Measurements from ENCODE around the gene CNOT4.
"Not testable (repeated sequence)": the region's sequence is repeated elsewhere in the genome, so short reads cannot be mapped to it uniquely, and the experiment has no call there.

The CNOT4 gene

DNA sequence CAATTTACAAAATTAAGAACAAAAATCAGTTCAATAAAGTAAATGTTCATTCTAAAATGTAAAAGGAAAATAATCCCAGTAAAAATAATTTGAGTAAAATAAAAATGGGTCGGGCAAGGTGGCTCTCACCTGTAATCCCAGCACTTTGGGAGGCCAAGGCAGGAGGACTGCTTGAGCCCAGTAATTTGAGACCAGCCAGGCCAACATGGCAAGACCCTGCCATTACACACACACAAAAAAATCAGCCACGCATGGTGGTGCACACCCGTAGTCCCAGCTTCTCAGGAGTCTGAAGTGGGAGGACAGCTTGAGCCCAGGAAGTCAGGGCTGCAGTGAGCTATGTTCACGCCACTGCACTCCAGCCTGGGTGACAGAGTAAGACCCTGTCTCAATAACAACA lies 34.4 kb downstream of the CNOT4 start:
- H3K4me3 ChIP-seq (ENCODE audit: low read depth, low read length): no peak overlapping the region
- H3K14ac ChIP-seq (ENCODE audit: low read length): no peak overlapping the region
- no CpG with 5 or more reads among the region's 4 CpGs for WGBS (ENCODE audit: extremely low coverage, insufficient coverage, insufficient read length)
- no peak overlapping the region for H2BK12ac ChIP-seq (ENCODE audit: low read length)
- H3K36me3 ChIP-seq (ENCODE audit: control insufficient read depth in 1 of 2, insufficient read depth in 2 of 2, low read length in 2 of 2): no peaks in the 10 kb centered on the region
- no peak overlapping the region for H3K4ac ChIP-seq (ENCODE audit: low read depth, low read length)
- H3K18ac ChIP-seq (ENCODE audit: low read length): no peak overlapping the region
- H3K4me2 ChIP-seq (ENCODE audit: low read length): no peak overlapping the region
- no peak overlapping the region for H2AK5ac ChIP-seq (ENCODE audit: low read length)
- H3K27ac ChIP-seq (ENCODE audit: low read depth, low read length): no peak overlapping the region
- no peak for DNase-seq
- no peak overlapping the region for H4K8ac ChIP-seq (ENCODE audit: low read depth, low read length)
- H2BK5ac ChIP-seq (ENCODE audit: low read depth, low read length, poor library complexity): no peak overlapping the region
- peaks cover 2% of the 10 kb centered on the region for H3K79me2 ChIP-seq (ENCODE audit: control insufficient read depth, insufficient read depth, low read length, poor library complexity)
- no peak overlapping the region for H2BK120ac ChIP-seq (ENCODE audit: insufficient read depth, low read length, poor library complexity)
- H3K27me3 ChIP-seq (ENCODE audit: insufficient read depth, low read length): no peaks in the 10 kb centered on the region
- H3K9me3 ChIP-seq (ENCODE audit: insufficient read depth, low read depth, low read length): no peaks in the 10 kb centered on the region
- H4K91ac ChIP-seq (ENCODE audit: low read depth, low read length): no peak overlapping the region
- H3K79me1 ChIP-seq (ENCODE audit: low read length): no peaks in the 10 kb centered on the region
- H3K23ac ChIP-seq (ENCODE audit: low read length): no peak overlapping the region
- H4K12ac ChIP-seq (ENCODE audit: low read depth, low read length): no peak overlapping the region
- no peak overlapping the region for H3K9ac ChIP-seq (ENCODE audit: low read length)
- no peaks in the 10 kb centered on the region for H3K4me1 ChIP-seq (ENCODE audit: control insufficient read depth in 1 of 2, insufficient read depth in 2 of 2, low read length in 2 of 2)
- no peak overlapping the region for H2AFZ ChIP-seq (ENCODE audit: insufficient read depth, low read length, poor library complexity)

GRCh38 chr7:135469705-135470104 lies 40.2 kb downstream of the CNOT4 start:
- not testable (repeated sequence) for H3K4me3 ChIP-seq (ENCODE audit: low read depth, low read length); H3K36me3 ChIP-seq (ENCODE audit: control insufficient read depth in 1 of 2, insufficient read depth in 2 of 2, low read length in 2 of 2); H3K23ac ChIP-seq (ENCODE audit: low read length); DNase-seq; H3K79me1 ChIP-seq (ENCODE audit: low read length); H3K4me1 ChIP-seq (ENCODE audit: control insufficient read depth in 1 of 2, insufficient read depth in 2 of 2, low read length in 2 of 2); H2AK5ac ChIP-seq (ENCODE audit: low read length); H4K91ac ChIP-seq (ENCODE audit: low read depth, low read length); H2AFZ ChIP-seq (ENCODE audit: insufficient read depth, low read length, poor library complexity); H3K18ac ChIP-seq (ENCODE audit: low read length); H2BK5ac ChIP-seq (ENCODE audit: low read depth, low read length, poor library complexity); H3K4me2 ChIP-seq (ENCODE audit: low read length); H3K14ac ChIP-seq (ENCODE audit: low read length); H3K9ac ChIP-seq (ENCODE audit: low read length); H3K27ac ChIP-seq (ENCODE audit: low read depth, low read length); H2BK120ac ChIP-seq (ENCODE audit: insufficient read depth, low read length, poor library complexity); H3K9me3 ChIP-seq (ENCODE audit: insufficient read depth, low read depth, low read length); H4K12ac ChIP-seq (ENCODE audit: low read depth, low read length); H2BK12ac ChIP-seq (ENCODE audit: low read length); H3K79me2 ChIP-seq (ENCODE audit: control insufficient read depth, insufficient read depth, low read length, poor library complexity); H3K27me3 ChIP-seq (ENCODE audit: insufficient read depth, low read length); H4K8ac ChIP-seq (ENCODE audit: low read depth, low read length)
- WGBS (ENCODE audit: extremely low coverage, insufficient coverage, insufficient read length): no CpG with 5 or more reads among the region's 4 CpGs
- peak overlapping the region; percentile 14 for H3K4ac ChIP-seq (ENCODE audit: low read depth, low read length)

- no peak overlapping the region for H2AFZ ChIP-seq (ENCODE audit: insufficient read depth, low read length, poor library complexity)
Measured at GRCh38 chr7:135467207-135467711, 42.6 kb downstream of the CNOT4 start.

DNA sequence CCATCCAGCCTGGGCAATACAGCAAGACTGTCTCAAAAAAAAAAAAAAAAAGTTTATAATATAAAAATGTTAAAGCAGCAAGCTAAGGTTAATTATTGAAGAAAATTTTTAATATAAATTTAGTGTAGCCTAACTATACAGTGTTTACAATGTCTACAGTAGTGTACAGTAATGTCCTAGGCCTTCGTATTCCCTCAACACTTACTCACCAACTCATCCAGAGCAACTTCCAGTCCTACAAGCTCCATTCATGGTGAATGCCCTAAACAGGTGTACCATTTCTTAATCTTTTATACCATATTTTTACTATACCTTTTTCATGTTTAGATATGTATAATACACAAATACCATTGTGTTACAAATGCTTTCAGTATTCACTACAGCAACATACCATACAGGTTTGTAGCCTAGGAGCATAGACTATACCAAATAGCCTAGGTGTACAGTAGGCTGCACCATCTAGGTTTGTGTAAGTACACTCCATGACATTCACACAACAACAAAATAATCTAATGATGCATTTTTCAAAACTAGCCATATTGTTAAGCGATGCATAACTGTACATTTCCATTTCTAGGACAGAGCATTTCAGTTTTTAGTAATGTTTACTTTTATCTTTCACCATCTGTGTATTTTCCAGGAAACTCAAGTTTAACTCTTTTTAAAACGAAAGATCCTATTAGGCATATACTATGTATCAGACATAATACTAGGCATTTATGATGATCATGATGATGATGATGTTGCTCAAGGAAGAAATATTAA lies 43.3 kb downstream of the CNOT4 start:
- Histone ChIP-seq H3K79me1 (ENCODE audit: low read length) (no peaks in the 10 kb centered on the region), H4K8ac (ENCODE audit: low read depth, low read length) (no peak overlapping the region), H3K27me3 (ENCODE audit: insufficient read depth, low read length) (no peaks in the 10 kb centered on the region), H3K18ac (ENCODE audit: low read length) (no peak overlapping the region), H3K4me2 (ENCODE audit: low read length) (no peak overlapping the region), H3K4me3 (ENCODE audit: low read depth, low read length) (no peak overlapping the region), H2AFZ (ENCODE audit: insufficient read depth, low read length, poor library complexity) (no peak overlapping the region), H2BK12ac (ENCODE audit: low read length) (no peak overlapping the region), H4K12ac (ENCODE audit: low read depth, low read length) (no peak overlapping the region), H2AK5ac (ENCODE audit: low read length) (no peak overlapping the region), H3K14ac (ENCODE audit: low read length) (no peak overlapping the region), H3K36me3 (ENCODE audit: control insufficient read depth in 1 of 2, insufficient read depth in 2 of 2, low read length in 2 of 2) (no peaks in the 10 kb centered on the region), H3K79me2 (ENCODE audit: control insufficient read depth, insufficient read depth, low read length, poor library complexity) (no peaks in the 10 kb centered on the region), H3K27ac (ENCODE audit: low read depth, low read length) (no peak overlapping the region), H3K4ac (ENCODE audit: low read depth, low read length) (no peak overlapping the region), H2BK5ac (ENCODE audit: low read depth, low read length, poor library complexity) (no peak overlapping the region), H3K4me1 (ENCODE audit: control insufficient read depth in 1 of 2, insufficient read depth in 2 of 2, low read length in 2 of 2) (no peaks in the 10 kb centered on the region), H4K91ac (ENCODE audit: low read depth, low read length) (no peak overlapping the region), H3K23ac (ENCODE audit: low read length) (no peak overlapping the region), H3K9ac (ENCODE audit: low read length) (no peak overlapping the region), H3K9me3 (ENCODE audit: insufficient read depth, low read depth, low read length) (no peaks in the 10 kb centered on the region), H2BK120ac (ENCODE audit: insufficient read depth, low read length, poor library complexity) (no peak overlapping the region)
- no CpG with 5 or more reads among the region's 3 CpGs for WGBS (ENCODE audit: extremely low coverage, insufficient coverage, insufficient read length)
- peak in 1 of 2 donors; percentile 54 for DNase-seq

More at GRCh38 chr7:135467207-135467711, 42.6 kb downstream of the CNOT4 start:
- Histone ChIP-seq H2BK12ac (ENCODE audit: low read length) (no peak overlapping the region), H3K4me2 (ENCODE audit: low read length) (no peak overlapping the region), H4K12ac (ENCODE audit: low read depth, low read length) (no peak overlapping the region), H3K79me2 (ENCODE audit: control insufficient read depth, insufficient read depth, low read length, poor library complexity) (no peaks in the 10 kb centered on the region), H4K91ac (ENCODE audit: low read depth, low read length) (no peak overlapping the region), H4K8ac (ENCODE audit: low read depth, low read length) (no peak overlapping the region), H3K27ac (ENCODE audit: low read depth, low read length) (no peak overlapping the region), H3K9ac (ENCODE audit: low read length) (no peak overlapping the region), H3K23ac (ENCODE audit: low read length) (no peak overlapping the region), H2BK5ac (ENCODE audit: low read depth, low read length, poor library complexity) (no peak overlapping the region), H2AK5ac (ENCODE audit: low read length) (no peak overlapping the region), H3K9me3 (ENCODE audit: insufficient read depth, low read depth, low read length) (no peaks in the 10 kb centered on the region), H3K79me1 (ENCODE audit: low read length) (no peaks in the 10 kb centered on the region), H3K4ac (ENCODE audit: low read depth, low read length) (no peak overlapping the region), H3K14ac (ENCODE audit: low read length) (no peak overlapping the region), H2BK120ac (ENCODE audit: insufficient read depth, low read length, poor library complexity) (no peak overlapping the region), H3K36me3 (ENCODE audit: control insufficient read depth in 1 of 2, insufficient read depth in 2 of 2, low read length in 2 of 2) (no peaks in the 10 kb centered on the region), H3K4me1 (ENCODE audit: control insufficient read depth in 1 of 2, insufficient read depth in 2 of 2, low read length in 2 of 2) (no peaks in the 10 kb centered on the region), H3K27me3 (ENCODE audit: insufficient read depth, low read length) (no peaks in the 10 kb centered on the region), H3K4me3 (ENCODE audit: low read depth, low read length) (no peak overlapping the region), H3K18ac (ENCODE audit: low read length) (no peak overlapping the region)
- peak; percentile 13 to 62 for DNase-seq
- WGBS (ENCODE audit: extremely low coverage, insufficient coverage, insufficient read length): no CpG with 5 or more reads among the region's 5 CpGs

Data from trophoblast cell (in vitro differentiated cells and primary cell).